Keratinocyte (primary cell): Measurements from ENCODE around the gene NSG1. TPM values are rescaled to one million over a fixed set of nuclear protein-coding genes. Genes with fewer than 3 reads are reported as not detected.

Experiments used
- DNase-seq: peaks from one replicate; pipeline ENCODE4 v3.0.0-alpha.2; 2011; ENCODE audit warnings: low read depth, missing footprints, low spot score
- FAIRE-seq: peaks from 2 replicates; lab custom pipeline; 2011; peaks lifted over from hg19 to GRCh38; lab: Jason Lieb, UNC
- H2AFZ ChIP-seq: 2 replicates; pipeline ENCODE4 v1.6.0; 2012; ENCODE audit warnings: low read length, control low read depth, inconsistent platforms; ENCODE audit not compliant: control insufficient read depth
- H3K27ac ChIP-seq: 2 replicates; pipeline ENCODE4 v1.5.1; 2011; ENCODE audit warnings: low read length; ENCODE audit not compliant: control insufficient read depth, insufficient read depth
- H3K27me3 ChIP-seq: 3 replicates; pipeline ENCODE4 v1.6.0; 2011; ENCODE audit warnings: low read length; ENCODE audit not compliant: control insufficient read depth, insufficient read depth; ENCODE audit errors: extremely low read depth
- H3K36me3 ChIP-seq, 2 experiments: 2 replicates in 1 of 2; 3 replicates in 1 of 2; pipeline ENCODE4 v1.5.1; 2011; ENCODE audit warnings: low read length in 2 of 2, mild to moderate bottlenecking in 1 of 2; ENCODE audit not compliant: control insufficient read depth in 2 of 2, insufficient read depth in 2 of 2; ENCODE audit errors: extremely low read depth in 1 of 2
- H3K4me1 ChIP-seq: 3 replicates; pipeline ENCODE4 v1.5.1; 2011; ENCODE audit warnings: low read length; ENCODE audit not compliant: control insufficient read depth, insufficient read depth; ENCODE audit errors: extremely low read depth
- H3K4me2 ChIP-seq: 3 replicates; pipeline ENCODE4 v1.6.0; 2011; ENCODE audit warnings: low read depth, low read length; ENCODE audit not compliant: control insufficient read depth, insufficient read depth; ENCODE audit errors: extremely low read depth
- H3K4me3 ChIP-seq, 3 experiments: fragments of 200-600 bp in 1 of 3; sonication (generic) in 1 of 3; 2 replicates in 2 of 3; 3 replicates in 1 of 3; pipeline ENCODE4 v1.5.1; 2011 to 2016; ENCODE audit warnings: low read length in 3 of 3, mild to moderate bottlenecking in 3 of 3, control low read depth in 2 of 3, inconsistent platforms in 1 of 3, low read depth in 1 of 3, mixed read lengths in 1 of 3, mixed run types in 1 of 3, moderate library complexity in 1 of 3; ENCODE audit not compliant: control insufficient read depth in 2 of 3, insufficient read depth in 2 of 3; ENCODE audit errors: extremely low read depth in 1 of 3
- H3K79me2 ChIP-seq: 2 replicates; pipeline ENCODE4 v1.6.0; 2012; ENCODE audit warnings: low read length; ENCODE audit not compliant: control insufficient read depth, insufficient read depth
- H3K9ac ChIP-seq: 3 replicates; pipeline ENCODE4 v1.6.0; 2011; ENCODE audit warnings: low read length; ENCODE audit not compliant: control insufficient read depth, insufficient read depth; ENCODE audit errors: extremely low read depth
- H3K9me1 ChIP-seq: 3 replicates; pipeline ENCODE4 v1.6.0; 2011; ENCODE audit warnings: low read length; ENCODE audit not compliant: control insufficient read depth, insufficient read depth; ENCODE audit errors: extremely low read depth
- H3K9me3 ChIP-seq: 2 replicates; pipeline ENCODE4 v1.5.1; 2012; ENCODE audit warnings: low read depth, low read length; ENCODE audit not compliant: control insufficient read depth
- H4K20me1 ChIP-seq: 3 replicates; pipeline ENCODE4 v1.6.0; 2011; ENCODE audit warnings: low read length; ENCODE audit not compliant: control insufficient read depth, insufficient read depth; ENCODE audit errors: extremely low read depth
- CTCF ChIP-seq, 3 experiments: IDR thresholded peaks in 1 of 3; conservative IDR thresholded peaks in 1 of 3; optimal IDR thresholded peaks in 1 of 3; 2 replicates in 2 of 3; 3 replicates in 1 of 3; pipeline versions ENCODE3 to v1.5.1; 2011; ENCODE audit warnings: low read length in 3 of 3, mild to moderate bottlenecking in 3 of 3, moderate library complexity in 2 of 3, control low read depth in 1 of 3, inconsistent platforms in 1 of 3; ENCODE audit not compliant: insufficient read depth in 2 of 3; ENCODE audit errors: extremely low read depth in 1 of 3
- EZH2 ChIP-seq: IDR thresholded peaks from one replicate; pipeline ENCODE4 v1.6.1; 2012; ENCODE audit warnings: inconsistent platforms, mild to moderate bottlenecking, low read length, moderate library complexity
- dilution Hi-C: fragments of 300-500 bp; cut with MboI; formaldehyde crosslinking; loops from one replicate; pipeline ENCODE4 v1.7.0; 2020; ENCODE audit warnings: low sequenced_read_pairs; ENCODE audit not compliant: extremely low pct_ligation_motif_present
- polyA plus RNA-seq, 5 experiments: library from polyadenylated mRNA; depleted of rRNA in 3 of 5; stranded (reverse) in 3 of 5; stranded (forward) in 1 of 5; unstranded in 1 of 5; fragments of >200 nt; gene quantifications; 1 replicate in 1 of 5; 2 replicates in 3 of 5; 3 replicates in 1 of 5; pipeline versions ENCODE4 v1.2.1 to v1.2.3, GENCODE V29; 2011 to 2012; ENCODE audit warnings: missing spikeins in 2 of 5, low read depth in 1 of 5, low replicate concordance in 1 of 5

The NSG1 gene
- polyA plus RNA-seq, 1 donor (not counting 4 experiments of a cell fraction or from before 2014, with no cell fraction given), result 49.3 TPM

GRCh38 chr4:4461178-4461577 is 74.3 kb downstream of the NSG1 start:
- Histone ChIP-seq H2AFZ (no peak overlapping the region), H3K27ac (no peak overlapping the region), H3K36me3 (peaks cover 8 to 15% of the 10 kb centered on the region in 2 experiments), H3K4me2 (no peak overlapping the region), H3K4me1 (no peaks in the 10 kb centered on the region), H3K79me2 (no peaks in the 10 kb centered on the region), H3K27me3 (no peaks in the 10 kb centered on the region), H3K9me1 (no peaks in the 10 kb centered on the region), H3K9ac (no peak overlapping the region), H4K20me1 (no peaks in the 10 kb centered on the region), H3K4me3 (no peak overlapping the region), H3K9me3 (no peaks in the 10 kb centered on the region)
- no peak for TF ChIP-seq EZH2
- TF ChIP-seq CTCF (optimal IDR thresholded peaks at IDR 0.05 in 1 of 3, IDR thresholded peaks at IDR 0.05 in 1 of 3, conservative IDR thresholded peaks at IDR 0.05 in 1 of 3; ENCODE audit: extremely low read depth in 1 of 3, insufficient read depth in 2 of 3, low read length in 3 of 3), result no peak
- no peak for DNase-seq
- dilution Hi-C loops, result no loop called here
- FAIRE-seq, result no peak

- Histone ChIP-seq H2AFZ (no peak overlapping the region), H3K4me1 (no peaks in the 10 kb centered on the region), H3K4me3 (no peak overlapping the region), H4K20me1 (no peaks in the 10 kb centered on the region), H3K27ac (no peak overlapping the region), H3K9ac (no peak overlapping the region), H3K4me2 (no peak overlapping the region), H3K27me3 (no peaks in the 10 kb centered on the region), H3K36me3 (peaks cover 4 to 14% of the 10 kb centered on the region in 2 experiments), H3K9me3 (no peaks in the 10 kb centered on the region), H3K79me2 (no peaks in the 10 kb centered on the region), H3K9me1 (no peaks in the 10 kb centered on the region)
- DNase-seq, result no peak
- dilution Hi-C loops, result no loop called here
- TF ChIP-seq CTCF (optimal IDR thresholded peaks at IDR 0.05 in 1 of 3, IDR thresholded peaks at IDR 0.05 in 1 of 3, conservative IDR thresholded peaks at IDR 0.05 in 1 of 3; ENCODE audit: extremely low read depth in 1 of 3, insufficient read depth in 2 of 3, low read length in 3 of 3) (no peak), EZH2 (no peak)
- FAIRE-seq, result no peak
Measured at GRCh38 chr4:4461850-4462249, 74.9 kb downstream of the NSG1 start.
